H9 (cell line): ENCODE data around the gene SHB. TPM values are rescaled to one million over a fixed set of nuclear protein-coding genes. Genes with fewer than 3 reads are reported as not detected.

Source experiments
- DNase-seq: peaks from one replicate; pipeline ENCODE4 v3.0.0-alpha.2; 2017
- H2AFZ ChIP-seq: one replicate; pipeline ENCODE4 v1.6.1; 2013; ENCODE audit warnings: mild to moderate bottlenecking, low read length, control low read depth, moderate library complexity
- H2AK5ac ChIP-seq: 2 replicates; pipeline ENCODE4 v1.6.1; 2013; ENCODE audit warnings: low read length, control low read depth, mixed read lengths; ENCODE audit not compliant: insufficient read length
- H2BK120ac ChIP-seq: one replicate; pipeline ENCODE4 v1.6.1; 2013; ENCODE audit warnings: low read depth, mild to moderate bottlenecking, low read length, control low read depth, inconsistent platforms; ENCODE audit not compliant: poor library complexity, severe bottlenecking
- H2BK12ac ChIP-seq: 2 replicates; pipeline ENCODE4 v1.6.1; 2013; ENCODE audit warnings: low read length, control low read depth, mixed read lengths, low read depth; ENCODE audit not compliant: insufficient read length
- H2BK15ac ChIP-seq: 2 replicates; pipeline ENCODE4 v1.6.1; 2013; ENCODE audit warnings: low read depth, low read length, control low read depth
- H2BK20ac ChIP-seq: one replicate; pipeline ENCODE4 v1.6.1; 2013; ENCODE audit warnings: low read depth, mild to moderate bottlenecking, low read length, control low read depth, inconsistent platforms; ENCODE audit not compliant: poor library complexity, severe bottlenecking
- H2BK5ac ChIP-seq: 2 replicates; pipeline ENCODE4 v1.6.1; 2013; ENCODE audit warnings: low read length, control low read depth, mixed read lengths; ENCODE audit not compliant: insufficient read length
- H3K14ac ChIP-seq: 2 replicates; pipeline ENCODE4 v1.6.1; 2013; ENCODE audit warnings: low read length, control low read depth; ENCODE audit not compliant: insufficient read depth
- H3K18ac ChIP-seq: 2 replicates; pipeline ENCODE4 v1.6.1; 2013; ENCODE audit warnings: low read depth, mild to moderate bottlenecking, mixed read lengths, low read length, control low read depth; ENCODE audit not compliant: insufficient read length
- H3K23ac ChIP-seq: 2 replicates; pipeline ENCODE4 v1.6.1; 2013; ENCODE audit warnings: low read length, control low read depth, mixed read lengths, low read depth; ENCODE audit not compliant: insufficient read length
- H3K23me2 ChIP-seq: 2 replicates; pipeline ENCODE4 v1.6.1; 2013; ENCODE audit warnings: low read depth, mild to moderate bottlenecking, mixed read lengths, low read length, control low read depth; ENCODE audit not compliant: insufficient read length, poor library complexity, severe bottlenecking
- H3K27ac ChIP-seq: 2 replicates; pipeline ENCODE4 v1.5.1; 2013; ENCODE audit warnings: low read length, control low read depth, mixed read lengths, low read depth; ENCODE audit not compliant: insufficient read length
- H3K27me3 ChIP-seq: 2 replicates; pipeline ENCODE4 v1.6.1; 2013; ENCODE audit warnings: low read length, control low read depth, inconsistent platforms; ENCODE audit not compliant: insufficient read depth
- H3K4ac ChIP-seq: 2 replicates; pipeline ENCODE4 v1.6.1; 2013; ENCODE audit warnings: low read depth, mild to moderate bottlenecking, control low read depth, inconsistent platforms, low read length, moderate library complexity
- H3K4me1 ChIP-seq: 2 replicates; pipeline ENCODE4 v1.6.1; 2013; ENCODE audit warnings: low read length, control low read depth, inconsistent platforms; ENCODE audit not compliant: insufficient read depth
- H3K4me2 ChIP-seq: 2 replicates; pipeline ENCODE4 v1.6.1; 2013; ENCODE audit warnings: low read length, control low read depth, mixed read lengths; ENCODE audit not compliant: insufficient read length, insufficient read depth
- H3K56ac ChIP-seq: 2 replicates; pipeline ENCODE4 v1.6.1; 2013; ENCODE audit warnings: low read depth, mild to moderate bottlenecking, mixed read lengths, low read length, control low read depth; ENCODE audit not compliant: insufficient read length
- H3K79me1 ChIP-seq: 2 replicates; pipeline ENCODE4 v1.6.1; 2013; ENCODE audit warnings: low read depth, mild to moderate bottlenecking, moderate library complexity, low read length, control low read depth, inconsistent platforms; ENCODE audit not compliant: insufficient read depth, poor library complexity, severe bottlenecking
- H3K79me2 ChIP-seq: 2 replicates; pipeline ENCODE4 v1.6.1; 2013; ENCODE audit warnings: low read length, control low read depth, inconsistent platforms; ENCODE audit not compliant: insufficient read depth
- H3K9ac ChIP-seq: 2 replicates; pipeline ENCODE4 v1.6.1; 2013; ENCODE audit warnings: low read length, control low read depth, mixed read lengths; ENCODE audit not compliant: insufficient read length; ENCODE audit errors: extremely low read depth
- H3K9me3 ChIP-seq: one replicate; pipeline ENCODE4 v1.6.1; 2013; ENCODE audit warnings: low read depth, low read length, inconsistent platforms; ENCODE audit not compliant: control insufficient read depth
- H3T11ph ChIP-seq: one replicate; pipeline ENCODE4 v1.6.1; 2013; ENCODE audit warnings: mild to moderate bottlenecking, low read length, control low read depth, inconsistent platforms
- H4K20me1 ChIP-seq: one replicate; pipeline ENCODE4 v1.6.1; 2013; ENCODE audit not compliant: control insufficient read depth, insufficient read length, insufficient read depth
- H4K5ac ChIP-seq: 2 replicates; pipeline ENCODE4 v1.6.1; 2013; ENCODE audit warnings: low read depth, mild to moderate bottlenecking, mixed read lengths, low read length, control low read depth; ENCODE audit not compliant: insufficient read length
- H4K8ac ChIP-seq: replicated peaks from 2 replicates; pipeline ENCODE4 v1.6.1; 2013; ENCODE audit warnings: low read length, control low read depth, mixed read lengths, low read depth; ENCODE audit not compliant: insufficient read length
- H4K91ac ChIP-seq: 2 replicates; pipeline ENCODE4 v1.6.1; 2013; ENCODE audit warnings: low read depth, mild to moderate bottlenecking, moderate library complexity, mixed read lengths, low read length, control low read depth; ENCODE audit not compliant: insufficient read length
- H3K27ac Mint-ChIP-seq, 3 experiments: 2 replicates in 2 of 3; 3 replicates in 1 of 3; pipeline ENCODE4 v1.8.0; 2020 to 2021; ENCODE audit warnings: mixed read lengths in 3 of 3, mild to moderate bottlenecking in 1 of 3, moderate library complexity in 1 of 3
- H3K27me3 Mint-ChIP-seq: 2 replicates; pipeline ENCODE4 v1.8.0; 2021; ENCODE audit warnings: low read depth, mild to moderate bottlenecking, moderate library complexity, mixed read lengths
- H3K36me3 Mint-ChIP-seq, 3 experiments: 2 replicates in 2 of 3; 3 replicates in 1 of 3; pipeline ENCODE4 v1.8.0; 2020 to 2021; ENCODE audit warnings: low read depth in 3 of 3, mixed read lengths in 3 of 3; ENCODE audit not compliant: insufficient read depth in 1 of 3
- H3K4me1 Mint-ChIP-seq, 2 experiments: 2 replicates each; pipeline ENCODE4 v1.8.0; 2020; ENCODE audit warnings: mixed read lengths in 2 of 2
- H3K4me3 Mint-ChIP-seq, 2 experiments: 2 replicates in 1 of 2; 3 replicates in 1 of 2; pipeline ENCODE4 v1.8.0; 2020 to 2021; ENCODE audit warnings: mild to moderate bottlenecking in 2 of 2, mixed read lengths in 2 of 2, moderate library complexity in 1 of 2
- H3K9me3 Mint-ChIP-seq, 2 experiments: 2 replicates in 1 of 2; 3 replicates in 1 of 2; pipeline ENCODE4 v1.8.0; 2020; ENCODE audit warnings: mild to moderate bottlenecking in 2 of 2, mixed read lengths in 2 of 2, moderate library complexity in 1 of 2
- WGBS: extraction: QIAGEN DNeasy Blood & Tissue Kit; methylation state at CpG from one replicate; pipeline ENCODE4 v1.1.7; 2013; ENCODE audit warnings: missing lambda C conversion rate, low lambda C conversion rate, mixed read lengths; ENCODE audit not compliant: insufficient read length; ENCODE audit errors: extremely low coverage; 5-methylcytosine and 5-hydroxymethylcytosine counted together
- total RNA-seq: library from RNA; stranded (reverse); gene quantifications from 2 replicates; pipeline ENCODE4 v1.2.1, GENCODE V29; 2021
- TF ChIP-seq, protein P1 (sequence below): fragments of 200-600 bp; sonication (generic); conservative IDR thresholded peaks from 3 replicates; pipeline ENCODE4 v1.8.0; 2021; ENCODE audit warnings: antibody characterized with exemption, mild to moderate bottlenecking

SHB gene
- total RNA-seq, 1 experiment from 2014 or later, result 14.6 TPM

DNA sequence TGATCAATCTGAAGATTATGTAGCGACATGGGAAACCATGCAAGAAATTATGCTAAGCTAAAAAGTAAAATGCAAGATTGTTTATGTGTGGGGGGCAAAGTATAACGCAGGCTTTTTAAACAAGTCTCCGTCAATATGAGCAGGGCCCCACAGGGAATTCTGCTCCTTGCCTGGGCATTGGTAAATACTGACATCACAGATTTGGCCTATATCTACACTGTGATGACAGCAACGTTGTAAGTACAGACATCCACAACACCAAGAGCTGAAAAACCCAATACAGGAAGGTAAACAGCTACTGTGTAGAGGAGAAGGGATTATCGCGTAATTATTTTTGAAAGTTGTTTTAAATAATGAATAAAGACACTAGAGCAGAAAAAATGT, 90.6 kb downstream of the SHB start:
- WGBS, result 100% methylated on average over 2 of the region's 6 CpGs

More for the DNA sequence above, 90.6 kb downstream of the SHB start:
- Histone ChIP-seq H3K27me3 (no peaks in the 10 kb centered on the region), H3K4me1 (no peaks in the 10 kb centered on the region), H4K8ac (no peak overlapping the region), H3K27ac (no peak overlapping the region), H2BK5ac (no peak overlapping the region), H3K14ac (no peak overlapping the region), H3K9ac (no peak overlapping the region), H2BK12ac (no peak overlapping the region), H3K9me3 (no peaks in the 10 kb centered on the region), H4K5ac (no peak overlapping the region), H3K79me2 (no peaks in the 10 kb centered on the region), H3K79me1 (no peaks in the 10 kb centered on the region), H2BK15ac (no peak overlapping the region), H2BK120ac (no peak overlapping the region), H2BK20ac (no peak overlapping the region), H3K23ac (no peak overlapping the region), H3K4ac (no peak overlapping the region), H3K18ac (no peak overlapping the region), H2AK5ac (no peak overlapping the region), H4K20me1 (no peaks in the 10 kb centered on the region), H3K56ac (no peak overlapping the region), H4K91ac (no peak overlapping the region), H2AFZ (no peak overlapping the region), H3K4me2 (no peak overlapping the region), H3K23me2 (no peaks in the 10 kb centered on the region), H3T11ph (no peak overlapping the region)
- TF ChIP-seq, protein P1, sequence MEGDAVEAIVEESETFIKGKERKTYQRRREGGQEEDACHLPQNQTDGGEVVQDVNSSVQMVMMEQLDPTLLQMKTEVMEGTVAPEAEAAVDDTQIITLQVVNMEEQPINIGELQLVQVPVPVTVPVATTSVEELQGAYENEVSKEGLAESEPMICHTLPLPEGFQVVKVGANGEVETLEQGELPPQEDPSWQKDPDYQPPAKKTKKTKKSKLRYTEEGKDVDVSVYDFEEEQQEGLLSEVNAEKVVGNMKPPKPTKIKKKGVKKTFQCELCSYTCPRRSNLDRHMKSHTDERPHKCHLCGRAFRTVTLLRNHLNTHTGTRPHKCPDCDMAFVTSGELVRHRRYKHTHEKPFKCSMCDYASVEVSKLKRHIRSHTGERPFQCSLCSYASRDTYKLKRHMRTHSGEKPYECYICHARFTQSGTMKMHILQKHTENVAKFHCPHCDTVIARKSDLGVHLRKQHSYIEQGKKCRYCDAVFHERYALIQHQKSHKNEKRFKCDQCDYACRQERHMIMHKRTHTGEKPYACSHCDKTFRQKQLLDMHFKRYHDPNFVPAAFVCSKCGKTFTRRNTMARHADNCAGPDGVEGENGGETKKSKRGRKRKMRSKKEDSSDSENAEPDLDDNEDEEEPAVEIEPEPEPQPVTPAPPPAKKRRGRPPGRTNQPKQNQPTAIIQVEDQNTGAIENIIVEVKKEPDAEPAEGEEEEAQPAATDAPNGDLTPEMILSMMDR, result no peak
- H3K27ac Mint-ChIP-seq, result no peak overlapping the region
- H3K36me3 Mint-ChIP-seq, result peaks cover 0 to 5% (median 0%) of the 10 kb centered on the region in 3 experiments; a peak in 2 of 7 replicates
- no peaks in the 10 kb centered on the region for H3K9me3 Mint-ChIP-seq
- no peak overlapping the region for H3K4me3 Mint-ChIP-seq
- H3K27me3 Mint-ChIP-seq, result no peaks in the 10 kb centered on the region
- DNase-seq, result no peak
- peaks cover 0 to 12% of the 10 kb centered on the region in 2 experiments; a peak in 1 of 4 replicates for H3K4me1 Mint-ChIP-seq
